Renal cortex interstitium (tissue), 11 donors: ENCODE measurements around the gene PTP4A2. TPM values are rescaled to one million over a fixed set of nuclear protein-coding genes. Genes with fewer than 3 reads are reported as not detected.
"Not testable (repeated sequence)": the region's sequence is repeated elsewhere in the genome, so short reads cannot be mapped to it uniquely, and the experiment has no call there.

Source experiments
- DNase-seq, 11 donors: peaks; one replicate each; pipeline ENCODE4 v3.0.0-alpha.2; 2013; ENCODE audit warnings: low read depth in 9 of 11, low spot score in 4 of 11; ENCODE audit errors: extremely low read depth in 1 of 11
- polyA plus RNA-seq, 3 donors: library from polyadenylated mRNA; unstranded; fragments of 120-200 nt; gene quantifications; one replicate each; pipeline ENCODE4 v1.2.1, GENCODE V29; 2013; ENCODE audit not compliant: insufficient read length in 3 of 3

Gene PTP4A2
- polyA plus RNA-seq, 3 donors: 211 to 256 (median 221) TPM

DNA sequence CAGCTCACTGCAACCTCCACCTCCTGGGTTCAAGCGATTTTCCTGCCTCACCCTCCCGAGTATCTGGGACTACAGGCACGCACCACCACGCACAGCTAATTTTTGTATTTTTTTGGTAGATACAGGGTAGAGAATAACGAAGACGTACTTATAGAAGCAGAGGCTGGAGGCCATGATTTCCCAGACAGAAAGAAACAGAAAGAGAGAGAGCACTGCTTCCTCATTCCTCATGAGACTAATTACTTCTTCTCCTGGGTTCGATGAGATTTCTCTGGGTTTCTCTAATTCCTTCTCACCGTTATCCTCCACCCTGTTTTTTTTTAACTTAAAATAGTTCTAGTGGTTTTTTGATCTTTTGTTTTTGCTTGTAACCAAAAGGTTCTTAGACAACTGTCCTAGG is 23.4 kb upstream of the PTP4A2 start:
- no peak for DNase-seq

DNA sequence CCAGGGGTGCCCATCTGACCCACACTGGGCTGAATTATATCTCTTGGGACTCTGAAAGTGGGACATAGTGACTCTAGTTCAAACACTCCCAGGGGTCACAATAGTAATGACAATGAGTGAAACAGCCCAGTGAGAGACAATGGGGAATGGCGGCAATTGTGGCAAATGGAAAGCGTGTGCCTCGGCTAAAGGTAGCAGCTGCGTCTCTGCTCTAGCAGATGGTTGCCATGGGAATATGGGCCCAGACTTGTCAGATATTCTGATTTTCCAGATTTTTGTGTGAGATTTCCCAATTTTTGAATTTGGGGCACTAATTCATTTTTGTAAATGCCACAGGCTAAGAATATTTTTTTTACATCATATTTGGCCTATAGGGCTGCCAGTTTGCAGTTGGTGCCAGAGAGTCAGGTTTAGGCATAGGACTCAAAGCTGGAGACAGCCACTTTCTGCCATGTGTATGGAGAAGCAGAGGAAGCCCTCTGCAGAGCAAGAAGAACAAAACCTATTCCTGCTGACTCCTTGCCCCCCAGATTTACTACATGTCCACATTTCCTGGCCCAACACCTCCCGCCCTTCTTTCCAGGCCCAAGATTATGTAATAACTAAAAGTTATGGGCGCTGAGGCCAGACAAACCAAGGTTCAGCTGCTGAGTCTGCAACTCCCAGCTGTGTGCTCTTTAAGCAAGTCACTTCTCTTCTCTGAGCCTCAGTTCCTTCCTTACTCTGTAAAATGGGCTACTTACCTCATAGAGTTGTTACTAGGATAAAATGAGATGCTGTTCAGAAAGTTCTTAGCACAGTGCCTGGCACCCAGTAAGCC is 21.6 kb upstream of the PTP4A2 start:
- no peak for DNase-seq

DNA sequence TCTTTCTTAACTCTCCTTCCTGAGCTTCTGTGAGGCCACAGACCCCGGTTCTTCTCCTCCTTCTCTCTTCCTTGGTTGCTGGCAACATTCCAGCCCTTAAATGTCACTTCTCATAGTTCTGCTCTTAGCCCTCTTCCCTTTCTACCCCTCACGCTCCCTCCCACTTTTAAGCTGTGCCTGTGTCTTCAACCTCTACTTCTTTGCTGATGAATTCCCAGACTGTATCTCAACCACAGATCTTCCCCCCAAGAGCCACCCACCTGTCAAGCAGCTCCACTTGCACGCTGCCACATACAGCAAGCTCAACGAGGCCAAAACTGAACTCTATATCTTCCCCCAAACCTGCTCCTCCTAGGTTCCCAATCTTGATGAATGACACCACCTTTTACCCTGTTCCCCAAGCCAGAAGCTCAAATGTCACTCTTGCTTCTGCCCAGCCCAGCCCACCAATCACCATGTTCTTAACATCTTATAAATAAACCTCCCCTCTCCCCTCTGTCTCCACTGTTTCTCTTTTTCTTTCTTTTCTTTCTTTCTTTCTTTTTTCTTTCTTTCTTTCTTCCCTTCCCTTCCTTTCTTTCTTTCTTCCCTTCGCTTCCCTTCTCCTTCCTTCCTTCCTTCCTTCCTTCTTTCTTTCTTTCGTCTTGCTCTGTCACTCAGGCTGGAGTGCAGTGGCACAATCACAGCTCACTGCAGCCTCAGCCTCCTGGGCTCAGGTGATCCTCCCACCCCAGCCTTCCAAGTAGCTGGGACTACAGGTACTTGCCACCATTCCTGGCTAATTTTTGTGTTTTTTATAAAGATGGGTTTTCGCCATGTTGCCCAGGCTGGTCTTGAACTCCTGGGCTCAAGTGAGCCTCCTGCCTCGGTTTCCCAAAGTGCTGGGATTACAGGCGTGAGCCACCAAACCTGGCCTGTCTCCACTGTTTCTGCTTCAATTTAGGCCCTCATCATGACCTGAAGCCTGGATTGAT is 19.8 kb upstream of the PTP4A2 start:
- no peak for DNase-seq

DNA sequence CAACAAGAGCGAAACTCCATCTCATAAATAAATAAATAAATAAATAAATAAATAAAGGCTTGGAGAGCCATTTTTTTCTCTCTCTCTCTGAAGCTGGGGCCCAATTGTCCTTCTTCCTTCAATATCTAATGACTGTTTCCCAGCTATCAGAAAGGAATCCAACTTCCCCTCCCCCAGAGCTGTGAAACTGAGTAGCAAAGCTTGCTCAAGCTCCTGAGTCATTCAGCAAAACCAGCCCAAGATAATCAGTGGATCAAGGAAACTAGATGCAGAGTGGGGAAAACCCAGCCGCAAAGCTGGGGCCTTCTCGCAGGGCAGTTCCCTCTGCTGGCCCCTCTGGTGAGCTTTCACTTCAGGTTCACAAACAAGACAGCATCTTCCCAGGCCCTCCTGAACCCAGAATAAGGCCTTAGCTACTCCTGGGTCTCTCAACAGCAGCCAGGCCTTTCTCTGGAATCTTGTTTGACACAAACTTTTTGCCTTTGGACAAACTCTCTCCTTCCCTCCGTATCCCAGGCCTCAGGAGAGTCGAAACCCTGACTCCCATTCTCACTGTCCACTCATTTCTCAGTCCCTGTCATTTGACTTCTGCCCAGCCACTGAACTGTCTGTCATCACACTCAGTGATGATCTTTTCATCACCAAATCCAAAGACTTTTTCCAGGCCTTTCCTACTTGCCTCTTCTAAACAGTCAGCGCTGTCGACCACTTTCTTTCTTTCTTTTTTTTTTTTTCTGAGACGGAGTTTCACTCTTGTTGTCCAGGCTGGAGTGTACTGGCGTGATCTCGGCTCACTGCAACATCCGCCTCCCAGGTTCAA is 18.0 kb upstream of the PTP4A2 start:
- peak in 2 of 11 donors; percentile 47 to 67 for DNase-seq

DNA sequence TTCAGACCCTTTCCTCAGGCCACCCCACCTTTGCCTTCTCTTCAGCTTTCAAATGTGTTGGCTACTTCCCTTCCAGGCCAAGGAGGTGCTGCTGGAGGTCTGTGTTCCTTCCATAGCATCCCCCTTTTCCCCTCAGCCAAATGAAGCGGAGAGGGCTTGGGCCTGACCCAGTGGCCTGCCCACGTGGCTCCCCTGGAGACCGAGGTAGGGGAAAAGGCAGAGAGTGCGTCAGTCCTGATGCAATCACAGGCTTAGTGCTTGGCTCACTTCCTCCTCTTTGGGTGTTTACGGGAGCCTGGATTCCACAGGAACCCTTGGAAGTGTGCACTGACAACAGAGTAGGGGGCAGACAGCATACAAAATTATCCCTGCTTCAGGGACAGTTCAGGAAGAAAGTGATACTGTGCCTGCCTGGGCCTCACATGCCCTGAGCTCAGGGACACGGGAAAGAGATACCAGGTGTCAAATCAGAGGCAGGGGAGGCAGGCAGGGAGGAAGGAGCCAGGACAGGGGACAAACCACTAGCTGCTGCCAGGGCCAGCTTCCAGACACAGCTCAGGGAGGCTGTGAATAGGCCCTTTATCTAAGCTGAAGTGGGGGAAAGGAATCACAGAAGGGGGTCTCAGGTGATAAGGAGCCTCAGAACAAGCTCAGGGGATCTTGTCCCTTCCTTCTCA is 16.6 kb upstream of the PTP4A2 start:
- no peak for DNase-seq

DNA sequence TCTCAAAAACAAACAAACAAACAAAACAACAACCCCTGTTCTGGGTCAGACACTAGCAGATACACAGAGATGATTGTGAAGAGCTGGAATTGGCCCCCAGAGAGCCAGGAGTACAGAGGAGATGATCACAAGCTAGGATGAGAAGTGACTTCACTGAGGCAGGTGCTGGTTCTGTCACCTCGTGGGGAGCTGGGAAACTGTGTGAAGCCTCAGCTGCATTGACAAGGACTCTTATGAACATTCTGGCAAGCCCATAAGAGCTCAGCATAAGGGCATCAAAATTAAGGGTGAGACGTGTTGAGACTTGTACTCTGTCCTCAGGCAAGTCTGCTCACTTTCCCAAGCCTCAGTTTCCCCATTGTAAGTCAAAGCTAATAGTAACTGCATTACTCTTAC is 14.7 kb upstream of the PTP4A2 start:
- DNase-seq: no peak

DNA sequence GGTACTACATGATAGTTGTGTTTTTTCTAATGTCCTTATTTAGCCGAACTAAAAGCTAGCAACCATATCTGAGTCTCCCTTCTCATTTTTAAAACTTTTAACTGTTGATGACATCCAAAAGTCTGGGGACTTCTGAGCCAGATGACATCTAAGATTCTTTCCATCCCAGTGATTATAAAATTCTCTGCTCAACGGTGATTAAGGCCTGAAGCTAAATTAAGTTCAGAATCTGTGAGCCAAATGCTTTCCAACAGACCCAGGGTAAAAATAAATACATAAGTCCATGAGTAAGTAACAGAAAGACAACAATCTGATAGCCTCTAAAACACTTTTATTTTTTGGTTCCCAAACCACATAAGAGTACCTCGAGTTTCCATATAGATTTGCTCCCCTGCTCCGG is 13.1 kb upstream of the PTP4A2 start:
- DNase-seq: no peak

DNA sequence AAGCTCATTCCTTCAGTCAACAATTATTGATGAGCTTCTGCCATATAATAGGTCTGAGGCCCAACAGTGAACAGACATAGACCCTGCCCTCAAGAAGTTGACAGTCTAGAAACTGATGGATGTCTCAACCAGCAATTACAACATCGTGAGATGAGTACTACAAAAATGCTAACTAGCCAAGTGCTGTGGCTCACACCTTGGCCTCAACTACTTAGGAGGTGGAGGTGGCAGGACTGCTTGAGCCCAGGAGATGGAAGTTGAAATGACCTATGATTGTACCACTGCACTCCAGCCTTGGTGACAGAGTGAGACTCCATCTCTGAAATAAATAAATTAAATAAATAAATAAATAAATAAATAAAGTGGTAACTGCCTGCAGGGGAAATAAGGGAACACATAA is 11.7 kb upstream of the PTP4A2 start:
- DNase-seq: no peak

DNA sequence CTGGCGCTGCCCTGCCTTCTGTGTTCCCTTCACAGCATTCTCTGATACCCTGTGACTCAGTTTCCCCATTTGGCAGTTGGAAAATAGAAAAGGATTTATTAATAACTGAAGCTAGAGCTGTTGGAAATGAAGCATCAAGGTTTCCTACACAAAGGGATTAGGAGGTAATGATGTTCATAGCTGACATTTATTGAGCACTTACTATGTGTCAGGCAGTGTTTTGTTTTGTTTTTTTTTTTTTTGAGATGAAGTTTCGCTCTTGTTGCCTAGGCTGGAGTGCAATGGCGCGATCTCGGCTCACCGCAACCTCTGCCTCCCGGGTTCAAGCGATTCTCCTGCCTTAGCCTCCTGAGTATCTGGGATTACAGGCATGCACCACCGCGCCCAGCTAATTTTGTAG is 7.5 kb upstream of the PTP4A2 start:
- not testable (repeated sequence) for DNase-seq

DNA sequence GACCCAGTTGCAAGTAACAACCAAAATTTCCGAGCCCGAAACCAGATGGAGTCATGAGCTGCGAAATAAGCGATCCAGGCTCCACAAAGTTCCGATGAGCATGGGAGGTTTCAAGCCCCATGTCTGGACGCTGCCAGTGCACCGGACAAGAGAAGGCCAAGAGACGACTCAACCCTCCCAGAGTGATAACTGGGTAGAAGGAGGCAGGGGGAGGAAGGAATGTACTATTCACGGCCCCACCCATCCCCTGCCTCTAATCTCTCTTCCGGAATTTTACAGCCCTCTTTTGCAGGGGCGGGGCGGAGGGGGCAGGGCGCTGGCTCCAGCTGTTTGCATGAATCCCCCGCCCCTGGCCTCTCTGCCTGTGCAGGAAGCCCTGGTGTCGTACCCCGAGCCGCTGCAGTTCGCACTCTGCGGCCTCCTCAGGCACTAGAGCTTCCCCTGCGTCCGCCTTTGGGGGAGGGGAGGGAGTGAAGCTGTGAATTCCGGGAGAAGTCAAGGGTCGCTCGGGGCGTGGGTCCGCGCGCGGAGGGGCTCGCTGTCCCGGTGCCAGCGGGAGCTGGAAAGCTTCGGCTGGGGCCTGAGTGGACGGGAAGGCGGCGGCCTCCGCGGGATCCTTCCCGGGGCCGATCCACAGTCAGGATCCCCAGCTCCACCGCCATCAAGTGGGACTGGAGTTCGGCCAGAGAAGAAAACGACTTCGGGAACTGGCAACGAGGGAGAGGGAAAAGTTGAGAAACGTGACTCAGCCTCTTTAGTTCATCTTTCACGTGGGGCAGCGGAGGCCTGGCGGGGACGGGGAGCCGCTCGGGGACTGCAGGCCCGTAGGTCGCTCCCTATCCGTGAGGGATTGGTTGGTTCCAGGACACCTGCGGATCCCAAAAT is 6.3 kb upstream of the PTP4A2 start:
- DNase-seq: peak in 8 of 11 donors; percentile 64 to 82 (median 75)

DNA sequence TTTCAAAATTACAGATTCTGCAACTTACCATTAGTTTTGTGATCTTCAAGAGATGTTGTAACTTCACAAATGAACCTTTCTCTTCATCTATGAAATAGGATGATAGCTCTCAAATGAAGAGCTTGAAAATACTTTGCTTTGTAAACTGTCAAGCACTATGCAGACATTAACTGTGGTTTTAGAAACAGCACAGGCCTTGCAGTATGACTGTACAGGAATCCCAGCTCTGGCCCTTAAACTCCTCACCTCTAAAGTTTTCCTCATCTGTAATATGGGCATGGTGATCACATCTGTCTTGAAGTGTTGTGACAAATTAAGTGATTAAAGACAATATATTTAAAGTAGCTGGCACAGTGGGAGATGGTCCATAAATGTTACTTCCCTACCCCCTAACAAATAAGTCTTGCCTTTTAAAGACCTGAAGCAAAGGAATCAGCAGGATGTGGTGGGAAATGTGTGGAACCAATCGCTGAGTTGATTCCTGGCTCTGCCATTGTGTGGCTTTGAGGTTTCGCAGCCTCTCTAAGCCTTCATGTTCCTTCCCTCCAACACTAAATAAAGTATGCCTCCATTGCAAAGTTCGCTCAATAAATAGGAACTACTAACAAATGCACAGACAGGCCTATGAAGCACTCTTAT is 5.5 kb upstream of the PTP4A2 start:
- no peak for DNase-seq

DNA sequence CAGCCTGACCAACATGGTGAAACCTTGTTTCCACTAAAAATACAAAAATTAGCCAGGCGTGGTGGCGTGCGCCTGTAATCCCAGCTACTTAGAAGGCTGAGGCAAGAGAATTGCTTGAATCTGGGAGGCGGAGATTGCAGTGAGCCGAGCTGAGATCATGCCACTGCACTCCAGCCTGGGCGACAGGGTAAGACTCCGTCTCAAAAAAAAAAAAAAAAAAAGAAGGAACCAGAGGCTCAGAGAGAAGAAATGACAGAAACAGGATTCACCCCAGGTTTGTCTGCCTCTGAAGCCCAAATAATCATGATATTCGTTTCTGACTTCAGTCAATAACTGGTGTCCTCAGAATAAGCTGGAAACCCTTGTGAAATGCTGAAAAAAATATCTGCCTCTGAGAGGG is 3.9 kb upstream of the PTP4A2 start:
- DNase-seq: not testable (repeated sequence)

DNA sequence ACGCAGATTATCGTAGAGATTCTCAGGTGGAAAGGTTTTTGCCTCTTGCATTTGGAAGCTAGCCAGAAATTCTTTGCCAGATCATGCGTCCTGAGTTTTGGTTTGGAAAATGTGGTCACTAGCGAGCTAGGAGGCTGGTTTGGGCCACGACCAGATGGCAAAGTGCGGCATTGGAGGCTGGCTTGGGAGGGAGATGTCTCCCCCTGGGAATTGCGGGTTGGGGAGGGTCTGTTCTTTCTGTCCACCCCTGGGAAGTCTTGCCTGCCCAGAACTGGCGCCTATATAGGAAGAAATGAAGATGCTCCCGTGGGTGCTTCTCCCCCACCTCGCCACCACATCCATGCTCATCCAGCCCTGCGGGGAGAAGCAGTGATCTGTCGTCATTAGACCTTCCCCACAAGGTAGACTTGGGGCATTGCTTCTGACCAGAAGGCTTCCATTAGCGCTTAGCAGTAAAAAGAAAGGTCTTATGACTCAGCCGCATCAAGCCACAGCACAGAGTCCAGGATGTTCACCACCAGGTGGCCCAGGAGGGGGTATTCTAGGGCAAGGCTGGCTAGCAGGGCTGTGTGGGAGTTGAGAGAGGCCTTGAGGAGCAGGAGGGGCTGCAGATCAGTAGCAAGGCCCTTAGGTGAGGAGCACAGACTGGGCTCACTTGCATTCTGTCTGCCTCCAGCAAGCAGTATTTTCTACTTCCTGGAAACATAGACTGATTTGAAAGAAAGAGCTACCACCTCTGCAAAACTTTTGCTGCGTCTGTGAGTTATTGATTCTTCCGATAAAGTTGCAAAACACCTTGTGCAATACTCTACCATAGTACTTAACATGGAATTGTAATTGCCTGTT is 1.5 kb upstream of the PTP4A2 start:
- DNase-seq: peak in 4 of 11 donors; percentile 55 to 69 (median 60)

DNA sequence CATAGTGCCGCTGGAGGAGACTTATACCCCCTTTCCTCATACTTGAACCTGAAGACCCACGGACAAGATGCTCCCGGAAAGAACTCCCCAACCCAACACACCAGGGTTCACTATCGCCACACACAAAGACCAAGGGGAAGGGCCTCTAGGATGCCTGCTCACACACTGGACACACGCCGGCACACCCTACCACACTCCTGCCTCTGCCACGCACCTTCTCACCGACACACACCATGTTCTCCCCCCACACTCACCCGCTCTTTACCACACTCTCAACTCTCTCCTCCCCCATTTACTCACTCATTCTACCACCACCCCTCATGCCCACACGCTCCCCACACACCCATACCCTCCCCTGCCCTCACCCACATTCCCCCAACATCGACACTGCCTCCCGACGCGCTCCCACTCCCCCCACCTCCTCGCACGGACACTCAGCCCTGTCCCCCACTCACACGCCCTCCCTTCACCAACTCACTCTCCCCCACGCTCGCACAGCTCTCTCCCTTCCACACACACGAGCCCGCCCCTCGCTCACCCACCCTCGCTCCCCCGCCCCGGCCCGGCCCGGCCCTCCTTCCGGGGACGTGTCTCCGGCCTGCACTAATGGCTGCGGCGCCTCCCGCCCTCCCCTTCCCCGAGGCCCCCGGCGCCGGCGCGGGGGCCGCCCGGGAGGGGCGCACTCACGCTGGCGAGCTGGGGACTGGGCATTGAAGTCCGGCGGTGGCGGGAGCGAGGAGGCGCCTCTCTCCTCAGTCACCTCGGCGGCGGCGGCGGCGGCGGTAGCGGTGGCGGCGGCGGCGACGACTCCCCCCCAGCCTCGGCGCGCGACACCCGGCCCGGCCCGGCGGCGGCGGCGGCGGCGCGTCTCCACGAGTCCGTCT is 626 bp downstream of the PTP4A2 start:
- DNase-seq: peak in 5 of 11 donors; percentile 59 to 73 (median 65)

DNA sequence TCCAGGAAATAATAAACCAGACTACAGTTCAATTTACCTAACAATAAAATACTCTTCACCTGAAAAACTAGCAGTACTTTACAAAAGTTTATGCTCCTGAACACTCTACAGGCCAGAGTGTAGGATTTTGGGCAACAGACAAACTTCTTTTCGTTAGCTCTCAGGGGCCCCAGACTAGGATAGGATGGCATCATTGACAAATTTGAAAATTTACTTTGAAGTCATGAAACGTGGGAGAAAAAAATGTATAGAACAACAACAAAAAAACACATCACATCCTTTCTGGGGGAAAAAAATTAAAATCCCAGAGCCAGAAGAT is 1.2 kb downstream of the PTP4A2 start:
- no peak for DNase-seq
